GM18520 (cell line): ENCODE measurements around the gene NKAIN1.
"Not testable (repeated sequence)": the region's sequence is repeated elsewhere in the genome, so short reads cannot be mapped to it uniquely, and the experiment has no call there.

Experiments used
- ATAC-seq: cut with Tn5 transposase; IDR thresholded peaks from one replicate; pipeline ENCODE4 v1.9.1; 2021; ENCODE audit not compliant: unreplicated experiment

Gene NKAIN1

DNA sequence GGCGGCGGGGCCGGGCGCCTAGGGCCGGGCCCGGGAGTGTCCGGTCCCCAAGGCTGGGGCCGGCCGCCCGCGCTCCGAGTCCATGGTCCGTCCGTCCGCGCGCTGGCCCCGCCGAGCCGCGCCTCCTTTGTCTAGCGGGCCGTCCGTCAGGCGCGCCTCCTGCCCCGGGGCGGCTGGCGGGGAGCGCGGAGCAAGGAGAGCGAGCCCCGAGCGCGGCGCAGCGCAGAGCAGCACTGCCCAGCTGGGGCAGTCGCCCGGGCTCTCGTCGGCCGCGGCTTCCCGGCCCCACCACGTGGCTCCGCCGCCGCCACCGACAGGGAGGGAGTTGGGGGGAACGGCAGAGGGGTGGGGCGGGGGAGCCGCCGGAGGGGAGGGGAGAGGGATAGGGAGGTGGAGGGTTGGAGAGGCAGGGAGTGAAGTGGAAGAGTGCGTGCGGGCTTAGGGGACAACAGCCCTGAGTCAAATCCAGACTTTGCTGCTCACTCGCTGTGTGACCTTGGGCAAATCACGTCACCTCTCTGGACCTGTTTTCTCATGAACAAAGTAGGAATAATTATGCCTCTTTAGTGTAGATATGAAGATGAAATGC is at the start of gene NKAIN1:
Gene NKAIN1 (minus strand): TSS at position 235 of the 589 bp plus-strand sequence. CDS start 340 bp downstream, outside the sequence.
- no peak for ATAC-seq

DNA sequence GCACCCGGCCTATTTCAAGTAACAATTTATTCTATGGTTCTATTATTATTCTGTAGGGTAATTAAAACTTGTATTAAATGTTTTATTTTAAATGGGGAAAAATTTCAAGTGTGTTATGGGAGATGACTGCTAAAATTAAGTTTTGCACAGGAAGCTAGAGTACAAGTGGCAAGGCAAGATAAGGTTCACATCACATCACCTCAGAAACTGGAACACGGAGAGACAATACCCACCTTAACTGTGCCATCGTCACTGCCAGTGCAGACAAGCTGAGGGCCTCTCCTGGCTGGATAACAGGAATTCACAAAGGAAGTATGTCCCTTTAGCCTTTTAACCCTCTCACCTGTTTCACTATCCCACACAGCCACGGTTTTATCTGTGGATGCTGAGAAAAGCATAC is 49.3 kb upstream of the NKAIN1 start:
- no peak for ATAC-seq

DNA sequence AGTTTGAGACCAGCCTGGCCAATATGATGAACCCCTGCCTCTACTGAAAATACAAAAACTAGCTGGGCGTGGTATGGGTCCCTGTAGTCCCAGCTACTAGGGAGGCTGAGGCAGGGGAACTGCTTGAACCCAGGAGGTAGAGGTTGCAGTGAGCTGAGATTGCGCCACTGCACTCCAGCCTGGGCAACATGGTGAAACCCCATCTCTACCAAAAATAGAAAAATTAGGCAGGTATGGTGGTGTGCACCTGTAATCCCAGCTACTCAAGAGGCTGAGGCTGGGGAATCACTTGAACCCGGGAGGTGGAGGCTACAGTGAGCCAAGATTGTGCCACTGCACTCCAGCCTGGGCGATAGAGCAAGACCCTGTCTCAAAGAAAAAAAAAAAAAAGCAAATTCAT is 48.1 kb upstream of the NKAIN1 start:
- not testable (repeated sequence) for ATAC-seq

DNA sequence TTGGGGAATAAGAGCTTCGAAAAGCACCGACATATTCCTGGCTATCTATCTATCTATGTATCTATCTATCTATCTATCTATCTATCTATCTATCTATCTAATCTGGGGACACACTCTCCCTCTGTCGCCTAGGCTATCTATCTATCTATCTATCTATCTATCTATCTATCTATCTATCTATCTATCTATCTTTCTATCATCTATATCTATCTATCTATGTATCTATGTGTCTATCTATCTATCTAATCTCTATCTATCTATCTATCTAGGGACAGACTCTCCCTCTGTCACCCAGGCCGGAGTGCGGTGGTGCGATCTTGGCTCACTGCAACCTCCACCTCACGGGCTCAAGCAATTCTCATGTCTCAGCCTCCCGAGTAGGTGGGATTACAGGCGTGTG is 42.7 kb upstream of the NKAIN1 start:
- ATAC-seq, result not testable (repeated sequence)

DNA sequence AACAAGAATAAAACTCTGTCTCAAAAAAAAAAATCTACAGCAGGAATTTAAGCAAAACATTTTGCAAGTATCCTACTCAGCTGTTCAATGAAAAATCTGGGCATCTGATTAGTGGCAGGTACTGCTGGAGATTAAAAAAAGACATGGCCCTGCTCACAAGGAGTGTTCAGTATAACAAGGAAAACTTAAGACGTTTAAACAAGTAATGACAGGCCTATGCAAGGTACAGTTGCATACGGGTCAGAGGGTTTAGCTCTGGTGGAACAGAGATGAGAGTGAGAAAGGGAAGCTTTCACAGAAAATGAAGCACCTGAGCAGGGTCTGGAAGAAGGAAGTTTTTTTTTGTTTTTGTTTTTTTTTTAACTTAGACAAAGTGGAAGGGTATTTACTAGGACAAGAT is 33.9 kb upstream of the NKAIN1 start:
- ATAC-seq, result no peak

DNA sequence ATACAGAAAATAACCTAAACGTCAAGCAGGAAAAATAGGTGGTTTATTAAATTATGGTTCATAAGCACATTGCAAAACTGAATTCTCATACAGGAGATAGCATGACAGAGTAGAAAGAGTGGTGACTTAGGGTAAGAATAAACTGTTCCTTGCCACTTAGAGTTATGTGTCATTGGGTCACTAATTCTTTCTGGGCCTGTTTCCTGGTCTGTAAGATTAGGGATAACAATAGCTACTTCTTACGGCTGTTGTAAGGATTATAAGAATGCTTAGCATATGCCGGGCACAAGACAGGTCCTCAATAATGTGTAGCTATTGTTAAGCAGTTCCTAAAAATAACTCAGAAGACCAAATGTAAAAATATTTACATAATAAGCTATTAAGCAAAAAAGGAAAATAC is 32.7 kb upstream of the NKAIN1 start:
- no peak for ATAC-seq

DNA sequence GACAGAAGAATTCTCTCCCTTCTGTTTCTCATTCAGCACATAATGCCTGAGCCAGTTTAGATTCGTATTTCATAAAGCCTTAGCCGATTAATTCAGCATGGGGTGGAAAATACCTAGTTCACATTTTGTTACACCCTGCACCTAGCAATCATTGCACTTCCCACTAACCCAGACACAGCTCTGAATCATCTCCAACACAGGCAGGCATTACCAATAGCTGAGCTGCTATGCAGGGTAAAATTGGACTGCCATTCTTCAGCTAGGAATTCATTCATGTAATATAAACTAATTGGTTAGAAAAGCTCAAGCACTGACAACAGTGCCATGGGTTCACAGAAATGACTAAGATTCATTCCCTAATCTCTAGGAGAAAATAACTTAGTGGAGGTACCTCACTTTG is 26.9 kb upstream of the NKAIN1 start:
- ATAC-seq, result no peak

DNA sequence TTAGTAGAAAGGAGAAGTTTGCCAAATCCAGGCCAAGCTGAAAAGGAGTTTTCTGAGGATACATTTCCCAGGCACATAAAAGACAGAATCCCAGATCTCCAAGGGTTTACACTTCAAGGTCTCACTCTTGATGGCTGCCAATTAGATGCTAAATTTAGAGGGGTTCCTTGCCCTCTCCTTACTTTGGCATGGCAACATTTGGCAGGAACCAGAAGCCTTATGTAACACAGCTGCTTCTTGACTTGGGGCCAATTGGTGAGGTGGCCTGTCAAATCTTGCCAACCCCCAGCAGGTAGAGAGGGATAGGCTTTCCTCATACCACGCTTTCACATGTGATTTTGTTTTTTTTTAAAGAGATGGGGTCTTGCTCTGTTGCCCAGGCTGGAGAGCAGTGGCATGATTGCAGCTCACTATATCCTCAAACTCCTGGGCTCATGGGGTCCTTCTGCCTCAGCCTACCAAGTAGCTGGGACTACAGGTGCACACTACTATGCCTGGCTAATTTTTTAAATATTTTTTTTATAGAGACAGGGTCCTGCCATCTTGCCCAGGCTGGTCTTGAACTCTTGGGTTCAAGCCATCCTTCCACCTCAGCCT is 25.2 kb upstream of the NKAIN1 start:
- no peak for ATAC-seq

DNA sequence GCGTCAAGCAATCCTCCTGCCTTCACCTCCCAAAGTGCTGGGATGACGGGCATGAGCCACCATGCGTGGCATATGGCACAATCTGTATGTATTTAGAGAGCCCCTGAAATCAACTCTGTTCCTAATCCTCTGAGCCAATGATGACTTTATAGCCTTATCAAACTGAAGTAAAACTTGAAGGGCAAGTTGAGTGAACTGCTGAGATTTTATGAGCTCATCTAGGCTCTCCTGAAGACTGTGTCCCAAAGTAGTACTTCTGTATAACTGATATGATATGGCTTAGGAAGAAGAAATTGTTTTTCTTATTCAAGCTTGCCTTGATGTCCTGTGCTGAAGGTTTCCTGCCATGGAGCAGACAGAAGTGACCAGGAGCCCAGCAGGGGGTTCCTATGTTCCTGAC is 23.7 kb upstream of the NKAIN1 start:
- no peak for ATAC-seq

DNA sequence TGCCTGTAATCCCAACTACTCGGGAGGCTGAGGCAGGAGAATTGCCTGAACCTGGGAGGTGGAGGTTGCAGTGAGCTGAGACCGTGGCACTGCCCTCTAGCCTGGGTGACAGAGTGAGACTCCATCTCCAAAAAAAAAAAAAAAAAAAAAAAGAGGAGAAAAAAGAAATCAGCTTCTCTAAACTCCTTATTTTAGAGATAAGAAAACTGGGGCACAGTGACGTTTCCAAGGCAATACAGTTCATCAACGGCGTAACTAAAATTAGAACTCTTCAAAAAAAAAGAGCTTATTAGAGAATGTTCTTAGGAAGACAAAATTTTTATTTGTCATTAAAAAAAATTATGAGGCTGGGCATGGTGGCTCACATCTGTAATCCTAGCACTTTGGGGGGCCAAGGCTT is 22.7 kb upstream of the NKAIN1 start:
- ATAC-seq, result not testable (repeated sequence)

DNA sequence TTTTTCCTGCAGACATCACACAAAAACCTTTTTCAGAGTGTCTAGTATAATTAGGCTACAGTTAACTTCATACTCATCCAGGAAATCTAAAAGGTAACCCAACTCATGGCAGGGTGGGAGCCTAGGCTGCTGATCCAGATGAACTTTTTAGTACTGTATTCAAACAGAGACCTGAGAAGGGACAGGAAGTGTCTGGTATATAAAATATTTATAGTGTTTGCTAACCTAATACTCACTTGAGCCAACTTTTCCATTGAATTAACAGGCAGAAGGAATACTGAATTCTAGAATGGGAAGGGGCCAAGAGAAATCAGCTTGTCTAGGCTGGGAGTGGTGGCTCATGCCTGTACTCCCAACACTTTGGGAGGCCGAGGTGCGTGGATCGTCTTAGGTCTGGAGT is 22.2 kb upstream of the NKAIN1 start:
- no peak for ATAC-seq

DNA sequence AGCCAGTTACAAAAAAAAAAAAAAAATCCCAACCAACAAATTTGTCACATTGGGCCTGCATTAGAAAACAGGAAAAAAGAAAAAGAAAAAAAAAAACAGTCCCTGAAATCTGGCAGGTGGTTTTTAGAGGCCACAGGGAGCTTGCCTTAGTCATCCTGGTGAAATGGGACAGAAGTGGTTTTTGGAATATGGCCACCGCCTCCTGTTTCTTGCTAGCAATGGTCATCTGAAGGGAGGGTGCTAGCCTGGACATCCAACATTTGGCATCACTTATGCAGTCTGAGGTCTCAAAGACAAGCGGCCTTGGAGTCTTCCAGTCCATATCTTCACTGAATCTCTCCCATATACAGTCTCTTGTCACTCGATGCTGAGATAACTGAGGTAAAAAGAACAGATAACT is 20.1 kb upstream of the NKAIN1 start:
- ATAC-seq, result no peak

DNA sequence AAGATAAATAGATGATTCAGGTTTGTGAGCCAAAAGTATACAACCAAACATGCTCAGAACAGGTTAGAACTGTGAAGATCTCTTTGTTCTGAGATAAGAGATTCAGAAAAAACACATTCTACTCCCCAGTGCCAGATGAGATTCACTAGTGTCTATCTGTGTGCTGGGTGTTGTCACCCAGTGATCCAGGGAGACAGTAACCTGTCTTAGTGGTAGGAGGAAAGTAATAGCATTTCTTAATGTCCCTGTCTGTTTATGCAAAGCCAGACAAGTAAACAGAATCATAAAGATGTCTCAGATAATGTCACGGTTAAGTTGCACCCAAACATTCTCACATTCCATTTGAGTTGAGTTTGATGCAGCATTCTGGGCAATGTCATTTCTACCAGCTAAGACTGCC is 18.9 kb upstream of the NKAIN1 start:
- ATAC-seq, result no peak

DNA sequence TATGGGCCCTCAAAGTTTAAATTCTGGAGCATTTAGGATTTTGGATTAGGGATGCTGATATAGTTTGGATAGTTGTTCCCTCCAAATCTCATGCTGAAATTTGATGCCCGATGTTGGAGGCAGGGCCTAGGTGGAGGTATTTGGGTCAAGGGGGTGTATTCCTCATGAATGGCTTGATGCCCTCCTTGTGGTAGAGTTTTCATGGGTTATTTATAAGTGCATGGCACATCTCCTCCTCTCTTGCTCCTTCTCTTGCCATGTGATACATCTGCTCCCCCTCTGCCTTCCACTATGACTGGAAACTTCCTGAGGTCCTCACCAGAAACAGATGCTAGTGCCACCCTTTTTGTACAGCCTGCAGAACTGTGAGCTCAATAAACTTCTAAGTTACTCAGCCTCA is 17.5 kb upstream of the NKAIN1 start:
- no peak for ATAC-seq

DNA sequence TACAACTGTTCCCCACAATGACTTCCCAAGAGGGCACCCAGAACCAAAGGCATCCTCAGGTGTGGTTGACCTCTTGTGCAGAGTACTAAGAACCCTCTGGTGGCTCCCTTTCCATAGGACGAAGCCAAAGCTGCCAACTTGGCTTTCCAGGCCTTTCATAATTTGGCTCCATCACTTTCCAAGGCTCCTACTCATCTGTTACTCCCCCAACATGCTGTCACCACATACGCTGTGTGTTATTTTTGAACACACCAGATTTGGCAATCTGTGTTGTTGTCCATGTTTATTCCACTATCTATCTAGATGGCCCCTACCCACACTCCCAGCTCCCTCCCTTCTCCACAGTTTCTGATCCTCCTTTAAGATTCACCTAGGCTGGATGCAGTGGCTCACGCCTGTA is 10.2 kb upstream of the NKAIN1 start:
- ATAC-seq, result no peak

DNA sequence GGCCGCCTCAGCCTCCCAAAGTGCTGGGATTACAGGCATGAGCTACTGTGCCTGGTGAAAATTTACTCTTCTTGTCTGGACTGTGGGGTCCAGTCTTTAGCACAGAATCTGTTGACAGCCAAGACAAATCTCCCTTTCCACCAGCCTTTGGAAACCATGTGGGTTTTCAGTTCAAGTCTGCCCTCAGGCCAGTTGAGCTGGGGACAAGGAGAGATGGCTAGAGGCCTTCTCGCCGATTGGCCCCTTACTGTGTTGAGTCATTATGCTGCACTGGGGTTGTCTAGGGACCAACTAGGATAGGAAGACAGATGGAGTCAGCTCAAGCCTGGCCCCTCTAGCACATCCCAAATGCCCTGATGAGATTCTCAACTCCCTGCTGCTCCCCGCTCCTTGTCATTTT is 8.6 kb upstream of the NKAIN1 start:
- ATAC-seq, result no peak

DNA sequence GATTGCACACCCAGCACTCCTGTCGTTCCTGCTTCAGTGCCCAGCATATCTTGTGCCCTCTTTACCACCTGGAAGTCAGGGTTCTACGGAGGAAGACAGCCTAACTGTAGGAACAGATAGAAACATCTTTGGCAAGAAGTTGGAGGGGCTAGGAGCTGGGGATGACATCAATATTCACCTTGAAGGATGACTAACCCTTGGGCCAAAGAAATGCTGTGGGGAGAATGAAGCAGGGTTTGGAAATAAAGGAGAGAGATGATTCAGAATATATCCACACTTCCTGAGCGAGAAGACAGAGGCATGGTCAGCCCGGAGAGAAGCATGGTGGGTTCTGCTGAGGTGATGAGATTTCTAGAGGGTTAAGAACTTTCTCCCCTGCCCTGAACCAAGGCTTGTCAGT is 4.6 kb upstream of the NKAIN1 start:
- ATAC-seq, result no peak

DNA sequence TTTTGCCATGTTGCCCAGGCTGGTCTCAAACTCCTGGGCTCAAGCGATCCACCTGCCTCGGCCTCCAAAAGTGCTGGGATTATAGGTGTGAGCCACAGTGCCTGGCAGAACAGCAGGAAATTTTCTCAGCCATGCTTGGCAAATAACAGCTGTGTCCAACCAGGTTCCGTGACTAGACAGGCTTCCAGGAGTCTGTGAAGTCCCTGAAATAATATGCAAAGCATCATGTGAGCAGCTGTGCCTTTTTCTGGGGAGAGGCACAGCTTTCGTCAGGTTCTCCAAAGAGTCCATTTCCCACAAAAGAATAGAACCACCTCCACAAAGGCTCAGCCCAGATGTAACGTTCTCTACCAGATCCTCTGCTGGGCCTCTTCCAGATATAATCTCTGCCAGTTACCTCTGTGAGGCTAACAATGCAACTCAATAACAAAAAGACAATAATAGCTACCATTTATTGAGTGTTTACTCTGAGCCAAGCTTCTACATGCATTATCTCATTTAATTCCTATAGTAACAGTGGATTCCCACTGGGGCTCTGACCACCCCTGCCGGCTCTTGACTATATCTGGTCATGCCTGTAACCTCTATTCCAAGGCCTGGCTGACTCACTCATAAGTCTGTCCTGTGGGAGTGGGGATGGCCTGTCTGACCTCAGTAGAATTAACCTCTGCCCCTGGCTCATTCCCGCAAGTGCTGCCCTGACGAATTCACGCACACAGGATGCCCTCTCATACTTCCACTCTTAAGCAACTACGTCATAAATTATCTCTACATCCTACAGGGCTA is 4.0 kb upstream of the NKAIN1 start:
- no peak for ATAC-seq

DNA sequence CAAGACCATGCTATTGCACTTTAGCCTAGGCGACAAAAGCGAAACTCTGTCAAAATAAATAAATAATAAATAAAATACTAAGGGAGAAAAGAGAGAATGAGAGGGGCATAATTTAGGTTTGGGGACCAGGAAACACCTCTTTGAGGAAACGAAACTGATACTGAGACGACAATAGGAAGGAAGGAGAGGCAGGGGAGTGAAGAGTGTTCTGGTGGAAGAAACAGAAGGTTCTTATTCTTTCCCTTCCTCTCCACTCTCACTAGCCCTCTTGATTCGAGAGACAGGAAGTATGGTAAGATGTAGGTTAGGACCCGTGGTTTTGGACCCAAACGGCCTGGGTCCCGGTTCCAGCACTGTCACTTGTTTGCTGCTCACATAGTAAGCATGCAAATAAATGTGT is 1.6 kb upstream of the NKAIN1 start:
- ATAC-seq, result no peak

DNA sequence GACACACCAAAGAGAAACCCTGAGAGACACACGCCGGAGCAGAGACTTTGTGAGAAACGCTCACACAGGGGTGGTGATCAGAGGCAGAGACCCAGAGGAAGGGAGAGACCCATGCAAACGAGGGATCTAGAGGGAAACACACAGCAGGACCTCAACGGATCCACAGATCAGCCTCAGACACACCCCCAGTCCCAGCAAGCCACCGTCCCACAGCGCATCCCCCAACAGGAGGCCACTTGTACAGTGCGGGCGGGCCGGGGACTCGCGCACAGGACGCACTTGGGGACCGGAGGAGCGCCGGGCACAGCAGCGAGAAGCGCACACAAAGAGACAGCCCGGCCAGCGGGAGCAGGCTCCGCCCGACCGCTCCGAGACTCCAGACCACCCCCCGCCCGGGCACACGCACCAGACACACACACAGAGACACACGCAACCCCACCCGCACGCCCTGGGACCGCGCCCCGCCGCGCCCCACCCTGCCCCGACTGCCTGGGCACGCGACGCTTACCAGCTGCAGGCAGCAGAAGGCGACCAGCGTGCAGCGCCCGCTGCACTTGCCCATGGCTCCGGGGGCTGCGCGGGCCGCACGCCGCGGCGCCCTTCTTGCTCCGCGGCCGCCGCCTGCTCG is 587 bp downstream of the NKAIN1 start:
- ATAC-seq, result no peak

DNA sequence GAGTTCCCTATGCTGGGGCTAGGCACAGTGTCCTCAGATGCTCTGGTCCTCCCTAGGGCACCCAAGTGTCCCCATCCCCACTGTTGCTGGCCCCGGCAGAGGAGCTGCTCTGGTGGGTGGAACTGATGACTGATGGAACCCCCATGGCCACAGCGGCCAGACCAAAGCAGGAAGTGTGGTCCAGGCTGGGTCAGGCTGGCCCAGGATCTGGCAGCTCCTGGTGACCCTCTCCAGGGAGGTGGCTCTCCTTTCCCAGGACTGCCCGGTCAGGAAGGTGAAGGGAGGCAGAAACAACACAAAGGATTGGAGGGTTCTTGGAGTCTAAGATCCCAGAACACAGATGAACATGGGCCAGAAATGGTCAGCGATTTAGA is 1.1 kb downstream of the NKAIN1 start:
- ATAC-seq, result no peak

DNA sequence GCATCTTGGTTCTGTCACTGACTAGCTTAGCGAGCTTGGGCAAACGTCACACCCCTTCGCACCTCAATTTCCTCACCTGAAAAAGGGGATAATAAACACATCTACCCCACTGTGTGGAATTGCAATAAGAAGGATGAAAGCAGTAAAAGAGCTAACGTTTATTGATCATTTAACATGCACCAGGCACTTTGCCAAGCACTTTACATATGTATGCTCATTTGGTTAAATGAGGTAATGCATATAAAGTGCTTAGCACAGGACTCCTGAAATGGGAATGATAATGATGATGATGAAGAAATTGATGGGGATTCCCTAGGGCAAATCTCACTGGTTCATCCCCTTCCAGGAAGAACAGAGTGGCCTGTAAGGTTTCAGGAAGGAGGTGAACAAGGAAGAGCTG is 4.8 kb downstream of the NKAIN1 start:
- ATAC-seq, result no peak
